RWPE2 (cell line): ENCODE measurements around the gene WDHD1.
A peak's percentile ranks its signal among the peaks of the same experiment; 100 is the strongest.
"Not testable (repeated sequence)": the region's sequence is repeated elsewhere in the genome, so short reads cannot be mapped to it uniquely, and the experiment has no call there.

Experiments used
- ATAC-seq: fragments of 200-7000 bp; cut with Tn5 transposase; 3 replicates; pipeline ENCODE4 v1.9.1; 2021; ENCODE audit warnings: low read depth
- DNase-seq: peaks from one replicate; pipeline ENCODE4 v3.0.0-alpha.2; 2020; ENCODE audit warnings: low spot score
- H3K27ac ChIP-seq: fragments of 450-650 bp; 2 replicates; pipeline ENCODE4 v1.5.1; 2017; ENCODE audit warnings: mild to moderate bottlenecking; ENCODE audit not compliant: poor library complexity, severe bottlenecking
- H3K27me3 ChIP-seq: fragments of 250-450 bp; sonication (Bioruptor Pico); 2 replicates; pipeline ENCODE4 v1.5.1; 2021; ENCODE audit warnings: mild to moderate bottlenecking, moderate library complexity; ENCODE audit not compliant: insufficient read depth, poor library complexity, severe bottlenecking
- H3K36me3 ChIP-seq: fragments of 250-450 bp; sonication (Bioruptor Pico); 2 replicates; pipeline ENCODE4 v1.5.1; 2020; ENCODE audit warnings: low read depth, mild to moderate bottlenecking, moderate library complexity
- H3K4me1 ChIP-seq: fragments of 250-450 bp; sonication (Bioruptor Pico); 2 replicates; pipeline ENCODE4 v1.5.1; 2021; ENCODE audit warnings: mild to moderate bottlenecking, moderate library complexity; ENCODE audit not compliant: insufficient read depth, poor library complexity, severe bottlenecking
- H3K4me3 ChIP-seq: fragments of 250-450 bp; sonication (Bioruptor Pico); 2 replicates; pipeline ENCODE4 v1.5.1; 2021; ENCODE audit warnings: mild to moderate bottlenecking, moderate library complexity; ENCODE audit not compliant: severe bottlenecking
- H3K9me3 ChIP-seq: fragments of 250-450 bp; sonication (Bioruptor Pico); 2 replicates; pipeline ENCODE4 v1.5.1; 2021; ENCODE audit warnings: mild to moderate bottlenecking, moderate library complexity; ENCODE audit not compliant: severe bottlenecking
- TF ChIP-seq, protein P1 (sequence below): fragments of 450-650 bp; IDR thresholded peaks from one replicate; pipeline ENCODE4 v1.5.1; 2017; ENCODE audit warnings: mild to moderate bottlenecking, moderate library complexity; ENCODE audit not compliant: poor library complexity, severe bottlenecking

Gene WDHD1

DNA sequence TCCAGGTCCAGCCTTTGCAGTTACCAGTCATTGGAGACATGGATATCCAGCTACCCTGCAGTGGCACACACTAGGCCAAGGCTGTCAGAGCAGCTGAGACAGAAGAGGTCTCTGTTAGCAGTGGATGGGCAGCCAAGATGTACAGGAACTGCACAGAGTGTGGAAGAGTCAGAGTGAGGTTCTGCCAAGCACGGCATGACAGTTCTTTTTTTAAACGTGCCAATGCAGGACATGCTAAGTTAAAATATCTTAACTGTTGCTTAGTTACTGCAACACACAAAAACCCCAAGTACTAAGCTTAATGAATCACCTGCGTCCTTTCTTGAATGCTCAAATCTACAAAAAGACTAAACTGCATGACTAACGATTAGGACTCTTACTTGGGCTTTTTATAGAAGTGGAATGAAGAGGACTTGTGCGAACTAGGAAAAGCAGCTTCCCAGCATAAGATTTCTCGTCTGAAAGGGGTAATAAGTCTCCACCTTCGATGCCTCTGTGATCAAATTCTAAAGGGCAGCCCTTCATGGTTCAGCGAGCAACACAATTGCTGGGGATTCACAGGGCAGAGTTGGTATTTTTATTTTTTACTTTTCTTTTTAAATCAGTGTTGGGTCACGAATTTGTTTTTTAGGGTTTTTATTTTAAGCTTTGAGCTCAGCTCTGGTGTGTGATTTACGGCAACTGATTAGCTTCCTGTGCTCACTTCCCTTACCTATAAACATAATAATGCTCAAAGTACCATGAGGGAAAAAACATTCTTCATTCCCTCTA is 45.2 kb upstream of the WDHD1 start:
- Histone ChIP-seq H3K27ac (peak overlapping the region; percentile 83), H3K9me3 (no peaks in the 10 kb centered on the region), H3K27me3 (no peaks in the 10 kb centered on the region), H3K4me3 (no peak overlapping the region), H3K4me1 (peaks cover 38% of the 10 kb centered on the region), H3K36me3 (peaks cover 17% of the 10 kb centered on the region)
- TF ChIP-seq, protein P1, sequence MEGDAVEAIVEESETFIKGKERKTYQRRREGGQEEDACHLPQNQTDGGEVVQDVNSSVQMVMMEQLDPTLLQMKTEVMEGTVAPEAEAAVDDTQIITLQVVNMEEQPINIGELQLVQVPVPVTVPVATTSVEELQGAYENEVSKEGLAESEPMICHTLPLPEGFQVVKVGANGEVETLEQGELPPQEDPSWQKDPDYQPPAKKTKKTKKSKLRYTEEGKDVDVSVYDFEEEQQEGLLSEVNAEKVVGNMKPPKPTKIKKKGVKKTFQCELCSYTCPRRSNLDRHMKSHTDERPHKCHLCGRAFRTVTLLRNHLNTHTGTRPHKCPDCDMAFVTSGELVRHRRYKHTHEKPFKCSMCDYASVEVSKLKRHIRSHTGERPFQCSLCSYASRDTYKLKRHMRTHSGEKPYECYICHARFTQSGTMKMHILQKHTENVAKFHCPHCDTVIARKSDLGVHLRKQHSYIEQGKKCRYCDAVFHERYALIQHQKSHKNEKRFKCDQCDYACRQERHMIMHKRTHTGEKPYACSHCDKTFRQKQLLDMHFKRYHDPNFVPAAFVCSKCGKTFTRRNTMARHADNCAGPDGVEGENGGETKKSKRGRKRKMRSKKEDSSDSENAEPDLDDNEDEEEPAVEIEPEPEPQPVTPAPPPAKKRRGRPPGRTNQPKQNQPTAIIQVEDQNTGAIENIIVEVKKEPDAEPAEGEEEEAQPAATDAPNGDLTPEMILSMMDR: no peak
- peak; percentile 88 for ATAC-seq
- no peak for DNase-seq

DNA sequence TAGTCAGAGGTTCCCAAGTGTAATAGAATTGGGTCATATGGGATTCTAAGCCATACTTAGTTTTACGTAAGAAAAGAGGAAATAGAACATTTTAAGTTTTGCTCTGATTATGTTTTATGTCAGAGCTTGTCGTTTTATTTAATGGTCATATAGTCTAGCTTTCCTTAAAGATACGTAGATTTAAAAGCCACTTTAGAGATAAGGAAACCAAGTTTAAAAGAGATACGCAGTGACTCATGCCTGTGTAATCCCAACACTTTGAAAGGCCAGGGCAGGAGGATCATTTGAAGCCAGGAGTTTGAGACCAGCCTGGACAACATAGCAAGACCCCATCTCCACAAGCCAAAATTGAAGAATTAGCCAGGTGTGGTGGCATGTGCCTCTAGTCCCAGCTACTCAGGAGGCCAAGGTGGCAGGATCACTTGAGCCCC is 44.1 kb upstream of the WDHD1 start:
- Histone ChIP-seq H3K27ac (peak overlapping the region; percentile 83), H3K4me3 (no peak overlapping the region), H3K9me3 (no peaks in the 10 kb centered on the region), H3K4me1 (peaks cover 33% of the 10 kb centered on the region), H3K36me3 (peaks cover 22% of the 10 kb centered on the region), H3K27me3 (no peaks in the 10 kb centered on the region)
- DNase-seq: no peak
- TF ChIP-seq, protein P1: no peak
- ATAC-seq: no peak

DNA sequence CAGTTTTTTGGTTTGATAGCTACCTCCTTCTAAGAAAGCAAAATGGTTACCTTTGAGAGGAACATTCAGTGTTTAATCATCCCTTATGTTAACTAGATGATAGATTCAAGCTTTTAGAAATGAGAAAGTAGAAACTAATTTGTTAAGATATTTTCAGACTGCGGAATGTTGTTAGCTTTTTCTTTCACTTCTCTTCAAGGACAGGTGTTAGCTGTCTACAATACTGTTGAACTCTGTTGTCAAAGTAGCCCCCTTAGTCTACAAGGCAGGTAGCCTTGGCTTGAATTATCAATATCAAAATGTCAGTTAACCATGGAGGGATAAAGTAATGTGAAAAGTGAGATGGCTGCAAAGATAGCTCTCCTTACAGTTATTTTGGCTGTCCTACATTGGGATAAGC is 39.3 kb upstream of the WDHD1 start:
- H3K4me1 ChIP-seq: peaks cover 3% of the 10 kb centered on the region
- peaks cover 67% of the 10 kb centered on the region for H3K36me3 ChIP-seq
- H3K9me3 ChIP-seq: no peaks in the 10 kb centered on the region
- H3K27ac ChIP-seq: no peak overlapping the region
- no peak for ATAC-seq
- TF ChIP-seq, protein P1: no peak
- DNase-seq: no peak
- H3K27me3 ChIP-seq: no peaks in the 10 kb centered on the region
- H3K4me3 ChIP-seq: no peak overlapping the region

DNA sequence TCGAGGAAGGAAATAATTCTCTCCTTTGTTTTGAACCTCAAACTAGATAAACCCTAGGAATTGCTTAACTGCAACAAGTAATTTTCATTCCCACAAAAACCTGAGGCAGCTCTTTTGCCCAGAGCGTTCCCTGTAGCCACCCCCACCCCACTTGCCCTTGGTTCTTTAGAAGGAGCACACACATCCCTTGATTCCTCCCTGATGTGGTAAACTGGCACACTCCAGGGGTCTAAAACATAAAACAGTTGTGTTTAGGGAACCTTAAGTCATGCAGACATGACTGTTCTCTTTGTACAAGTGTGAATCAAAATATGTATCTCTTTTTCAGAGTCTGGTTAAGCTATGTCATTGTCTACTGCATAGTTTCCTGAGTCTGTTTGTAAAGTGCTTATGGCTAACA is 38.5 kb upstream of the WDHD1 start:
- Histone ChIP-seq H3K36me3 (peaks cover 75% of the 10 kb centered on the region), H3K9me3 (no peaks in the 10 kb centered on the region), H3K27ac (no peak overlapping the region), H3K4me3 (no peak overlapping the region), H3K4me1 (no peaks in the 10 kb centered on the region), H3K27me3 (no peaks in the 10 kb centered on the region)
- ATAC-seq (no peak), DNase-seq (no peak)
- TF ChIP-seq, protein P1: no peak

DNA sequence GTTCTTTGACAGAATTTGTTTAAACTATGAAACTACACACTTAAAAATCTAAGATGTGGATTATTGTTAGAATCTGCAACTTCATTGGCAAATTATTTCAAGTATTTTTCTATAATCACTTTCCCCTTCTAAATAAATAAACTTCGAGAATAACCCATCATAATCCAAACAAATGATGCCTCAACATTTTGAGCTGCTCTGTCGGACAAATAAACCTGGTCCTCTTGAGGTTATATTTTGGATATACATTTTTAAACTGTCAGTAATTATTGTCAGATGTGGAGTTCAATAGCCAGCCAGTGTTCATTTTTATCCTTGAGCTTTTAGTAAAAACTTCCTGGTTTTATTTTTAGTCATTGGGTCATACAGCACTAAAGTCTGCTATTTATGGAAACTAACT is 38.0 kb upstream of the WDHD1 start:
- H3K4me3 ChIP-seq, ATAC-seq, H3K9me3 ChIP-seq, DNase-seq, H3K27ac ChIP-seq, H3K27me3 ChIP-seq, H3K4me1 ChIP-seq: not testable (repeated sequence)
- H3K36me3 ChIP-seq: peaks cover 79% of the 10 kb centered on the region
